GM19240 (cell line): ENCODE measurements around the gene GSG1L.

Source experiments
- DNase-seq: peaks from one replicate; pipeline ENCODE4 v3.0.0; 2011; ENCODE audit warnings: low spot score; ENCODE audit not compliant: insufficient read length

Gene GSG1L

GRCh38 chr16:28092721-28093384, 29.3 kb upstream of the GSG1L start:
- no peak for DNase-seq

- DNase-seq: no peak
Measured at GRCh38 chr16:28091656-28092055, 28.1 kb upstream of the GSG1L start.

- no peak for DNase-seq
Measured at GRCh38 chr16:28090646-28091377, 27.3 kb upstream of the GSG1L start.

- DNase-seq: no peak
Measured at GRCh38 chr16:28089992-28090365, 26.5 kb upstream of the GSG1L start.

GRCh38 chr16:28089205-28089991, 25.9 kb upstream of the GSG1L start:
- no peak for DNase-seq

GRCh38 chr16:28087675-28088300, 24.3 kb upstream of the GSG1L start:
- no peak for DNase-seq

- DNase-seq: no peak
Measured at GRCh38 chr16:28087140-28087660, 23.7 kb upstream of the GSG1L start.

- DNase-seq: no peak
Measured at GRCh38 chr16:28086186-28087139, 22.9 kb upstream of the GSG1L start.

GRCh38 chr16:28085389-28086171, 22.1 kb upstream of the GSG1L start:
- no peak for DNase-seq

- DNase-seq: no peak
Measured at GRCh38 chr16:28084209-28084608, 20.7 kb upstream of the GSG1L start.

- DNase-seq: no peak
Measured at GRCh38 chr16:28082624-28083023, 19.1 kb upstream of the GSG1L start.

- no peak for DNase-seq
Measured at GRCh38 chr16:28081391-28081968, 18.0 kb upstream of the GSG1L start.

GRCh38 chr16:28078261-28078660, 14.7 kb upstream of the GSG1L start:
- DNase-seq: no peak

- DNase-seq: no peak
Measured at GRCh38 chr16:28073836-28074235, 10.3 kb upstream of the GSG1L start.

GRCh38 chr16:28072087-28072486, 8.6 kb upstream of the GSG1L start:
- DNase-seq: no peak

GRCh38 chr16:28069971-28070794, 6.7 kb upstream of the GSG1L start:
- no peak for DNase-seq

- DNase-seq: no peak
Measured at GRCh38 chr16:28068976-28069375, 5.5 kb upstream of the GSG1L start.

- DNase-seq: no peak
Measured at GRCh38 chr16:28067604-28068379, 4.3 kb upstream of the GSG1L start.
